T47D (cell line): ENCODE measurements around the gene KRTAP10-4.
"Not testable (repeated sequence)": the region's sequence is repeated elsewhere in the genome, so short reads cannot be mapped to it uniquely, and the experiment has no call there.

Source experiments
- DNase-seq, 2 experiments: peaks; one replicate each; pipeline versions ENCODE4 v3.0.0 to v3.0.0-alpha.2; 2011 to 2012; ENCODE audit warnings: low read depth in 1 of 2, low spot score in 1 of 2
- JUND ChIP-seq: IDR thresholded peaks from 2 replicates; pipeline ENCODE4 v1.6.1; 2012; ENCODE audit warnings: low read depth
- in situ Hi-C: cut with HindIII; loops from 2 replicates; pipeline ENCODE4 v1.10.0; 2016; ENCODE audit warnings: low sequenced_read_pairs, low pct_unique_long_range_greater_than_20kb

The KRTAP10-4 gene

GRCh38 chr21:44593598-44594405 lies 20.3 kb downstream of the KRTAP10-4 start:
- no peak for DNase-seq
- TF ChIP-seq JUND: no peak
- in situ Hi-C loops: no loop called here

DNA sequence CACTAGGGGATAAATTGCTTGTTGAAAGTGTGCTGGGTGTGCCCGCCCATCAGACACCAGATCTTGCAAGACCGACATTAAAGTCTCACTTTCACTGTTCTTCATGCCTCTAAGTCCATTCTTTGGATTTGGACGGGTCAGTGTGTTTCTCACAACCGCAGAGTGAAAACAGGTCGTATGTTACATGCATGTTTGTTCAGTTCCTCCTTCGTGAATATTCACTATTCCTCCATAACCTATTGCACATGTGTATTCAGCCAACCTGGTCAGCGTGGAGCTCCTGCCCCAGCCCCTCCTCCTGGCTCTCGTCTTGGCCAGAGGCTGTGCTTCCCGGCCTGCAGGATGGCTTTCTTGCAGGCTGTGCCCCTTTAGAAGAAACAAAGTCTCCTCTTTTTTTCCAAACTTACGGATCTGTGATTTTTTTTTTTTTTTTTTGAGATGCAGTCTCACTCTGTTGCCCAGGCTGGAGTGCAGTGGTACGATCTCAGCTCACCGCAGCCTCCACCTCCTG lies 20.9 kb downstream of the KRTAP10-4 start:
- no peak for DNase-seq
- no peak for TF ChIP-seq JUND
- in situ Hi-C loops: no loop called here

GRCh38 chr21:44595524-44595923 lies 22.0 kb downstream of the KRTAP10-4 start:
- in situ Hi-C loops: no loop called here
- no peak for TF ChIP-seq JUND
- DNase-seq: no peak

- TF ChIP-seq JUND: no peak
- in situ Hi-C loops: no loop called here
- DNase-seq: no peak
Observed at GRCh38 chr21:44596068-44596725, 22.7 kb downstream of the KRTAP10-4 start.

GRCh38 chr21:44598061-44598460 lies 24.5 kb downstream of the KRTAP10-4 start:
- in situ Hi-C loops: no loop called here
- no peak for TF ChIP-seq JUND
- no peak for DNase-seq

DNA sequence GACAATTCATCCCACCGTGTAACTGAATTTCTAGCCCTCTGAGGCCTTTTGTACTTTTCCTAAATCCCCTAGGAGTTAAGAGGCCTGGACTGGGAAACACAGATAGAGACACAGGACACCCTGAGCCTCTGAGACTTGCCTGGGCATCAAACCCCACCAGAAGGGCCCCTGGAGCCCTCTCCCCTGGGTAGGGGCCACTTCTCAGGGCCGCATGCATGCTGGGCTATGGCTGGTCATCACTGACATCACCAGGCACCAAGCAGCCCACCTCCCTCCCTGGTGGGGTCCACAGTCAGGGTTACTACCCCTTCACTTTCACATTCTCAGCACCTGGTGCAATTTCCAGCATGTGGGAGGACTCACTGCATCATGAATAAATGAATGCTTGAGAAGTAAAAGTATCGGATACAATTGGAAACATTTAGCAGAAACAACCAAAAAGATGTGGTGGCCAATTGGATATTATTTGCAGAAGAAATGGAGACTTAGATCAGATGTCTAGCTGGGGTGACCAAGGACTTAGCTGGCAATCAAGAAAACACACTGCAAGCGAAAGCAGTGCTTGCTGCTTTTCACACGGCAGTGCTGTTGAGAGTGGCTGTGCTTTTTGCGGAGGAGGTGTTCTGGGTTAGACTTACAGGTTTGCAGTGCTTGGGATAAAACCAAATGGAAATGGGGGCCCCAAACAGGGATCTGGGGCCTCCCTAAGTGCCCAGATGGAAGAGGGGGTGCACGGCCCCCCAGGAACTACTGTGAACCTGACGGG lies 25.9 kb downstream of the KRTAP10-4 start:
- no peak for DNase-seq
- in situ Hi-C loops: no loop called here

GRCh38 chr21:44600118-44600978 lies 26.8 kb downstream of the KRTAP10-4 start, which contains the start of gene KRTAP10-7:
TSS of gene KRTAP10-7 (plus strand) at chr21:44600597. CDS start at chr21:44600622, 25 bp downstream.
- in situ Hi-C loops, DNase-seq: not testable (repeated sequence)

More for the DNA sequence above, 25.9 kb downstream of the KRTAP10-4 start:
- no peak for TF ChIP-seq JUND

DNA sequence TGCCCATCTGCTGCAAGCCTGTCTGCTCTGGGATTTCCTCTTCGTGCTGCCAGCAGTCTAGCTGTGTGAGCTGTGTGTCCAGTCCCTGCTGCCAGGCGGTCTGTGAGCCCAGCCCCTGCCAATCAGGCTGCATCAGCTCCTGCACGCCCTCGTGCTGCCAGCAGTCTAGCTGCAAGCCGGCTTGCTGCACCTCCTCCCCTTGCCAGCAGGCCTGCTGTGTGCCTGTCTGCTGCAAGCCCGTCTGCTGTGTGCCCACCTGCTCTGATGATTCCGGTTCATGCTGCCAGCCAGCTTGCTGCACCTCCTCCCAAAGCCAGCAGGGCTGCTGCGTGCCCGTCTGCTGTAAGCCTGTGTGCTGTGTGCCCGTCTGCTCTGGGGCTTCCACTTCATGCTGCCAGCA lies 27.6 kb downstream of the KRTAP10-4 start:
- DNase-seq: peak in 1 of 2 experiments; percentile 45
- in situ Hi-C loops: not testable (repeated sequence)

GRCh38 chr21:44601596-44602462 lies 28.3 kb downstream of the KRTAP10-4 start:
- DNase-seq: no peak
- TF ChIP-seq JUND: no peak
- in situ Hi-C loops: no loop called here

DNA sequence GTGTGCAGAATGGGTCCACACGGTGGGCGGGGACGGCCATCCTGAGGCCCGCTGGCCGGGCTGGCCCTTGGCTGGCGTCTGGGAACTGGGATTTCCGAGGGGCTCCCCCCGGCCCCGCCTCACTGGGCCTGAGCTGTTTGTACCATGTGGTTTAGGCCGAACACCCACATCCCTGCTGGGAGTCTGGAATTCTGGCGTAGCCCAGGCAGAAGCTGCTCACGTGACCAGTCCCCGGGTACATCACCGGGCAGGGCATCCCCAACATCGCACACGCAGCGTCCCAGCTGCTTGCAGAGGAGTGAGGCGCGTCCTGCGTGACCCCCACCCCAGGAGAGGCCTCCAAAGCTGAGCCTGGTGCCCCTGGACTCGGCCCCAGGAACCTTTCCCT lies 28.9 kb downstream of the KRTAP10-4 start:
- in situ Hi-C loops: no loop called here
- no peak for DNase-seq
- no peak for TF ChIP-seq JUND
